CD4-positive, alpha-beta T cell treated with Interleukin-1 beta for 1 hour (primary cell): ENCODE data around the gene AQP1.

Source experiments
- DNase-seq, 2 donors: peaks; one replicate each; pipeline ENCODE4 v3.0.0-alpha.2; 2020 to 2022

Gene AQP1

GRCh38 chr7:30907527-30908267, 4.0 kb upstream of the AQP1 start:
- no peak for DNase-seq

DNA sequence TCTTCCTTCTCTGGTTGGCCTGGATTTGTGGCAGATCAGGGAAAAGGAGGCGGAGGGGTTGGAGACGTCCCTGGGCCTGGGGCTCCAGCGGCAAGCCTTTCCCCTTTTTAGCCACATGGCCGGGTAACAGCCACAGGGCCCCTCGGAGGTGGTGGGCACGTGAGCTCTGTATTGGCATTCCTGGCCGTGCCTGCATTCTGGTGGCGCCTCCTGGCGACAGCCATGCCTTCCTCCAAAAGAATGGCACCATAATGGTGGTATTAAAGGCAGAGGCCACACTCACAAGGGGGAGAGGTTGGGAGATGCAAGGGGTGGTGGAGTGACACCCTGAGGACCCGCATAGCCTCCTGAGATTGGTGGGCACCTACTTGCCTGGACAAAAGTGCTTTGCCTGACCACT, 3.0 kb upstream of the AQP1 start:
- DNase-seq: no peak

- no peak for DNase-seq
These were observed 2.2 kb upstream of the AQP1 start for GRCh38 chr7:30909431-30909830.

- DNase-seq: no peak
These were observed 1.1 kb upstream of the AQP1 start for GRCh38 chr7:30910411-30911073.

- no peak for DNase-seq
These were observed 520 bp upstream of the AQP1 start for GRCh38 chr7:30911133-30911532.

DNA sequence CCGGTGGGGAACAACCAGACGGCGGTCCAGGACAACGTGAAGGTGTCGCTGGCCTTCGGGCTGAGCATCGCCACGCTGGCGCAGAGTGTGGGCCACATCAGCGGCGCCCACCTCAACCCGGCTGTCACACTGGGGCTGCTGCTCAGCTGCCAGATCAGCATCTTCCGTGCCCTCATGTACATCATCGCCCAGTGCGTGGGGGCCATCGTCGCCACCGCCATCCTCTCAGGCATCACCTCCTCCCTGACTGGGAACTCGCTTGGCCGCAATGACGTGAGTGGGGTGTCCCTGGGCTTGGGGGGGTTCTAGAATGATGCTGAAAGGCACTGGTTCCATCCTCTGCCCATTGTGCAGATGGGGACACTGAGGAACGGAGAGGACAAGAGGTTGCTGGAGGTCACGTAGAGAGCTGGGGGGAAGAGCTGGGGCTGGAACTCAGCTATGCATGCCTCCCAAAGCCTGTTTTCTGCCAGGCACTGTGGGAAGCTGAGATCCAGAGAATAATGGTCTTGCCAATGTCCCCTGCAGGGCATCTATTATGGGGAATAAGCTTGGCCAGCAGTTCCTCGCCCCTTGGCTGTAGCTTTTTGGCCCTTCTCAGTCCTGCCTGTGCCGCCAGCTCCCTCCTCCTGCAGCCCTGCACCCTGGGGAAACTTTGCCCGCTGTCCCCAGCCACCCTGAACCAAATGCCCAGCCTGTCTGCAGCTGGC, 523 bp downstream of the AQP1 start:
- no peak for DNase-seq

GRCh38 chr7:30912731-30912985, 1.0 kb downstream of the AQP1 start:
- no peak for DNase-seq

DNA sequence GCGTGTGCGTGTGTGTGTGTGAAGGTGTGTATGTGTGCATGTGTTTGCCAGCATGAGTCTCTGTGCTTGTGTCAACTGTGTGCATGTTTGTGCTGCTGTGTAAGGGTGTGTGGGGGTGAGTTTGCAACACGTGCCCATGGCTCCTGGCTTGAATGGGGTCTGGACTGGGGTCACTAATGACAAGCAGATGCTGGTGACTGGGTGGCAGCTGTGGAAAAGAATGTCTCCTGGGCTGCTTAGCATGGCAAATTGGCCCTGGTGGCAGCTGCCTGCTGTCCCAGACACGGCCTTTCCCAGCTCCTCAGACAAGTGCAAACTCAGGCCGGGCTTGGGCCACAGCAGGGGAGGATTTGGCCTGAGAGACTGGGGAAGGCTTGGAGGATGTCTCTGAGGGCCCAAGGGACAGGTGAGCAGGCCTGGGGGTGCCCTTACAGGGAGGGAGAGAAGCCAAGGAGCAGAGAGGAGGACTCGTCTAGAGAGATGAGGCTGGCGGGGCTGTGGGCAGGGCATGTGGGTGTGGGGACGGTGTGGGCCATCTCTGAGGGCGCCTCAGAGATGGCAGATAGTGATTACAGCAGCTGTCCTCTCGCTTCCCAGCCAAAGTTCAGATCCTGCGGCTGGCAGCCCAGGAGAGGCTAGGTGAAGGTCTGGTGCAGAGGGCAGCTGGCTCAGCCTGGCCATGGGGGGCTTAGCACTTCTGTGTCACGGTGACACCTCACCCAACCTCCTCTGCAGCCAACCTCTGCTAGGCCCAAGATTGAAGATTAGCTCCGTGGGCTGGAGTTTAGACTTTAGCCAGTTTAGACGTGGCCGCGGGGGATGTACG, 1.5 kb downstream of the AQP1 start:
- DNase-seq: no peak

- no peak for DNase-seq
These were observed 2.3 kb downstream of the AQP1 start for GRCh38 chr7:30913821-30914515.

DNA sequence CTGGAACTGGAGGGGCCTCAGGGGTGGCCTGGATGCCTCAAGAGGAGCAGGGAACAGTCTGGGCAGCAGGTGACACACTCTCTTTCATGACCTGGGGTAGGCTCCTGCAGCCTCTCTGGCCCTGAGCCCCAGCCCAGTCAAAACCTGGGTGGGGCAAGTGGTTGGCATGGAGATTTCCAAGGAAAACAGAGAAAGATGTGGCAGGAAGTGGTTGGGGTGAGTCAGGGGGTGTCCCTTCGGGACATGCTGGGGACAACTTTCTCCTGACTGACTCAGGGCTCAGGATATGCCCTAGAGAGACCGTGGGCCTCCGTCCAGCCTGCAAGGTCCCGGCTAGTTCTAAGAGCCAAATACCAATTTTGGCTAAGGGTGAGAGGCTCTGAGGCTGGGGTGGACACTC, 2.9 kb downstream of the AQP1 start:
- DNase-seq: no peak

- no peak for DNase-seq
These were observed 3.5 kb downstream of the AQP1 start for GRCh38 chr7:30915005-30915601.

- no peak for DNase-seq
These were observed 4.1 kb downstream of the AQP1 start for GRCh38 chr7:30915751-30916150.

GRCh38 chr7:30916255-30916654, 4.6 kb downstream of the AQP1 start:
- no peak for DNase-seq

GRCh38 chr7:30916767-30917166, 5.1 kb downstream of the AQP1 start:
- DNase-seq: no peak

- no peak for DNase-seq
These were observed 5.7 kb downstream of the AQP1 start for GRCh38 chr7:30917216-30917893.

DNA sequence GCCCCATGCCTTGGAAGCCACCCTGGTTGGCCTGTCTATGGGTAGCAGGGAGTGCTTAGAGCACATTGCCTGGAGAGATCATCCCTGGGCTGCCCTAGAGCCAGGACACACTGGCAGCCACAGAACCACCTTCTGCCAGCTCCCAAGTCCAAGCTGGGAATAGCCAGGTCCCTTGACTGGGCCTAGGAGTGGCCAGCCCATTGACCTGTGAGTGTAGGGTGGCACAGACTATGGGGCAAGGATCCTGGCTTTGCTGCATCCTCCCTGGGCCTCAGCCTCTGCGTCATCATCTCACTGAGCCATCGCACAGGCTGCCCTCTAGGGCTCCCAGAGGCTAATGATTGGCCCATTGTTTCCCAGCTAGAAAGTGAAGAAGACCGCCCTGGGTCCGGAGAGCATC, 7.0 kb downstream of the AQP1 start:
- DNase-seq: no peak

- no peak for DNase-seq
These were observed 8.4 kb downstream of the AQP1 start for GRCh38 chr7:30920021-30920583.

DNA sequence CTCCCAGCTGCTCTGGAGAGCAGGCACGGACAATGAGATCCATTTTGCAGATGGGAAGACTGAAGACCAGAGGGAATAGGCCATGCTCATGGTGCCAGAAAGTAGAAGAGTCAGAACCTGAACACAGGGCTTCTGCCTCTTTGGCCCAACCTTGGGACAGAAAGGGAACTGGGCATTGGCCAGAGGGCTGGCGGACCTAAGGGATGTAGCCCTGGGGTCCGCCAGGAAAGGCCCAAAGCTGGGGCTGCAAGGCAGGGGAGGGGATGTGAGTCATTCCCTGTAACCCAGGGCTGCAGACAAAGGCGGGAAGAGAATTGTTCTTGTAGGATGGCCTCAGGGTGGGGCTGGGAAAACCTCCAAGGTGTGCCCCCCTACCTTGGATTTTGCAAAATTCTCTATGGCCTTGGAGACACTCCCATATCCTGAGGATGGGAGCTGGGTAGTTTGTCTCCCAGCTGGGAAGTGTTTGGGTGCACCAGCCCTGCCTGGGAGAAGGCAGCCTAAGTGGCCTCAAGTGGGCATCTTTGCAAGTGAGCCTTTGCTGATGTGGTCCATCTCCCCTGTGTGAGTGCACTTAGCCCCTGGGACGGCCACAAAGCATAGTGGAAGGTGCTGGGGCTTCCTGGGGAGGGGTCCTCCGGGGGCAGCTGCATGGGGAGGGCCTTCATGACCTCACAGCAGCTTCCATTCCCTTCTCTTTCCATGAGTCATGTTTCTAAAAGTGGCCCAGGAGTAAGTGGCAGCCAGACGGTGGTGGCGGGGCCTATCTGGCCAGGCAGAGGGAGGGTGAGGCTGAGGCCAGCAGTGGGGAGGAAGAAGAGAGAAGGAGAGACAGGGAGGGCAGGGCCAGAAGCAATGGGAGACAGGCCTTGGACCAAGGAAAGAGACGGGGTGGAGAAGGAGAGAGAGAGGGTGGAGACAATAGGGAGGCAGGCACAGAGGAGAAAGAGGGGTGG, 9.2 kb downstream of the AQP1 start:
- DNase-seq: no peak

- no peak for DNase-seq
These were observed 10.1 kb downstream of the AQP1 start for GRCh38 chr7:30921540-30922401.
